HEK293 (cell line): Measurements from ENCODE around the gene EDIL3.

ENCODE experiments used
- ZNF133 ChIP-seq: fragments of 450-650 bp; formaldehyde crosslinking; IDR thresholded peaks from 2 replicates; pipeline ENCODE4 v1.5.1; 2016; ENCODE audit warnings: missing biosample characterization, missing genetic modification characterization
- ZNF174 ChIP-seq: fragments of 450-650 bp; formaldehyde crosslinking; IDR thresholded peaks from 2 replicates; pipeline ENCODE4 v1.5.0; 2017; ENCODE audit warnings: missing biosample characterization, mild to moderate bottlenecking, missing genetic modification characterization
- ZNF23 ChIP-seq: fragments of 450-650 bp; formaldehyde crosslinking; IDR thresholded peaks from 2 replicates; pipeline ENCODE4 v1.5.1; 2016; ENCODE audit warnings: missing biosample characterization, missing genetic modification characterization, borderline replicate concordance
- ZNF292 ChIP-seq: fragments of 450-650 bp; formaldehyde crosslinking; IDR thresholded peaks from 2 replicates; pipeline ENCODE4 v1.5.1; 2016; ENCODE audit warnings: low read depth, missing biosample characterization, missing genetic modification characterization, borderline replicate concordance
- ZNF529 ChIP-seq: fragments of 450-650 bp; formaldehyde crosslinking; IDR thresholded peaks from 2 replicates; pipeline ENCODE4 v1.5.1; 2017; ENCODE audit warnings: missing genetic modification characterization, missing biosample characterization; ENCODE audit not compliant: insufficient replicate concordance
- ZNF776 ChIP-seq: fragments of 450-650 bp; formaldehyde crosslinking; IDR thresholded peaks from 2 replicates; pipeline ENCODE4 v1.5.0; 2017; ENCODE audit warnings: missing biosample characterization, missing genetic modification characterization, borderline replicate concordance
- TF ChIP-seq, protein P1 (sequence below): fragments of 450-650 bp; formaldehyde crosslinking; IDR thresholded peaks from 2 replicates; pipeline ENCODE4 v1.5.1; 2016; ENCODE audit warnings: missing biosample characterization, missing genetic modification characterization
- TF ChIP-seq, protein P2 (sequence below): fragments of 450-650 bp; formaldehyde crosslinking; IDR thresholded peaks from 2 replicates; pipeline ENCODE4 v1.5.1; 2016; ENCODE audit warnings: missing biosample characterization, missing genetic modification characterization
- TF ChIP-seq, protein P3 (sequence below): fragments of 450-650 bp; formaldehyde crosslinking; IDR thresholded peaks from 2 replicates; pipeline ENCODE4 v1.5.1; 2016; ENCODE audit warnings: missing biosample characterization, missing genetic modification characterization

DNA sequence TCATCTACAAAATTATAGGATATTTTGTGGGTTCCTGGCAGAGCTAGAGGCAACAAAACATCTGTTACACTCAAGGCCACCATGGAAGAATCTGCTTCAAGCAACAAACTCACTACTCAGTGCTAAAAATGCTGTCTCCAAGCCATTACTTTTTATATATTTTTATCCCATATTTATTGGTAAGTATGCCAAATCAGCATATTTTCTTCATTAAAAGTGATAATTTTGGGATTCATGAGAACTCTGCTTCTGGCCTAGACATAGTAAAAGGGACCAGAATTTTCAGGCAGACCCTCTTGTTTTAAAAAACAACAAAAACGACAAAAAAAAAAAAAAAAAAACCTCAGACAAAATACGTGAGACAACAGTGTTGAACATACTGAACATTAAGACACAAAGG lies 236.0 kb downstream of the EDIL3 start:
- TF ChIP-seq, protein P1, sequence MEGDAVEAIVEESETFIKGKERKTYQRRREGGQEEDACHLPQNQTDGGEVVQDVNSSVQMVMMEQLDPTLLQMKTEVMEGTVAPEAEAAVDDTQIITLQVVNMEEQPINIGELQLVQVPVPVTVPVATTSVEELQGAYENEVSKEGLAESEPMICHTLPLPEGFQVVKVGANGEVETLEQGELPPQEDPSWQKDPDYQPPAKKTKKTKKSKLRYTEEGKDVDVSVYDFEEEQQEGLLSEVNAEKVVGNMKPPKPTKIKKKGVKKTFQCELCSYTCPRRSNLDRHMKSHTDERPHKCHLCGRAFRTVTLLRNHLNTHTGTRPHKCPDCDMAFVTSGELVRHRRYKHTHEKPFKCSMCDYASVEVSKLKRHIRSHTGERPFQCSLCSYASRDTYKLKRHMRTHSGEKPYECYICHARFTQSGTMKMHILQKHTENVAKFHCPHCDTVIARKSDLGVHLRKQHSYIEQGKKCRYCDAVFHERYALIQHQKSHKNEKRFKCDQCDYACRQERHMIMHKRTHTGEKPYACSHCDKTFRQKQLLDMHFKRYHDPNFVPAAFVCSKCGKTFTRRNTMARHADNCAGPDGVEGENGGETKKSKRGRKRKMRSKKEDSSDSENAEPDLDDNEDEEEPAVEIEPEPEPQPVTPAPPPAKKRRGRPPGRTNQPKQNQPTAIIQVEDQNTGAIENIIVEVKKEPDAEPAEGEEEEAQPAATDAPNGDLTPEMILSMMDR (tag by site-specific recombination): no peak
- TF ChIP-seq ZNF23 (tag by site-specific recombination) (no peak), ZNF133 (no peak), ZNF776 (tag by site-specific recombination) (no peak), ZNF174 (no peak), ZNF292 (tag by site-specific recombination) (no peak), ZNF529 (tag by site-specific recombination) (no peak)
- TF ChIP-seq, protein P2, sequence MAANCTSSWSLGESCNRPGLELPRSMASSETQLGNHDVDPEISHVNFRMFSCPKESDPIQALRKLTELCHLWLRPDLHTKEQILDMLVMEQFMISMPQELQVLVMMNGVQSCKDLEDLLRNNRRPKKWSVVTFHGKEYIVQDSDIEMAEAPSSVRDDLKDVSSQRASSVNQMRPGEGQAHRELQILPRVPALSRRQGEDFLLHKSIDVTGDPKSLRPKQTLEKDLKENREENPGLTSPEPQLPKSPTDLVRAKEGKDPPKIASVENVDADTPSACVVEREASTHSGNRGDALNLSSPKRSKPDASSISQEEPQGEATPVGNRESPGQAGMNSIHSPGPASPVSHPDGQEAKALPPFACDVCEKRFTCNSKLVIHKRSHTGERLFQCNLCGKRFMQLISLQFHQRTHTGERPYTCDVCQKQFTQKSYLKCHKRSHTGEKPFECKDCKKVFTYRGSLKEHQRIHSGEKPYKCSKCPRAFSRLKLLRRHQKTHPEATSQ (tag by site-specific recombination): no peak
- TF ChIP-seq, protein P3, sequence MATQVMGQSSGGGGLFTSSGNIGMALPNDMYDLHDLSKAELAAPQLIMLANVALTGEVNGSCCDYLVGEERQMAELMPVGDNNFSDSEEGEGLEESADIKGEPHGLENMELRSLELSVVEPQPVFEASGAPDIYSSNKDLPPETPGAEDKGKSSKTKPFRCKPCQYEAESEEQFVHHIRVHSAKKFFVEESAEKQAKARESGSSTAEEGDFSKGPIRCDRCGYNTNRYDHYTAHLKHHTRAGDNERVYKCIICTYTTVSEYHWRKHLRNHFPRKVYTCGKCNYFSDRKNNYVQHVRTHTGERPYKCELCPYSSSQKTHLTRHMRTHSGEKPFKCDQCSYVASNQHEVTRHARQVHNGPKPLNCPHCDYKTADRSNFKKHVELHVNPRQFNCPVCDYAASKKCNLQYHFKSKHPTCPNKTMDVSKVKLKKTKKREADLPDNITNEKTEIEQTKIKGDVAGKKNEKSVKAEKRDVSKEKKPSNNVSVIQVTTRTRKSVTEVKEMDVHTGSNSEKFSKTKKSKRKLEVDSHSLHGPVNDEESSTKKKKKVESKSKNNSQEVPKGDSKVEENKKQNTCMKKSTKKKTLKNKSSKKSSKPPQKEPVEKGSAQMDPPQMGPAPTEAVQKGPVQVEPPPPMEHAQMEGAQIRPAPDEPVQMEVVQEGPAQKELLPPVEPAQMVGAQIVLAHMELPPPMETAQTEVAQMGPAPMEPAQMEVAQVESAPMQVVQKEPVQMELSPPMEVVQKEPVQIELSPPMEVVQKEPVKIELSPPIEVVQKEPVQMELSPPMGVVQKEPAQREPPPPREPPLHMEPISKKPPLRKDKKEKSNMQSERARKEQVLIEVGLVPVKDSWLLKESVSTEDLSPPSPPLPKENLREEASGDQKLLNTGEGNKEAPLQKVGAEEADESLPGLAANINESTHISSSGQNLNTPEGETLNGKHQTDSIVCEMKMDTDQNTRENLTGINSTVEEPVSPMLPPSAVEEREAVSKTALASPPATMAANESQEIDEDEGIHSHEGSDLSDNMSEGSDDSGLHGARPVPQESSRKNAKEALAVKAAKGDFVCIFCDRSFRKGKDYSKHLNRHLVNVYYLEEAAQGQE (tag by site-specific recombination): no peak
